ENCODE data around the gene MBNL2.

The MBNL2 gene

DNA sequence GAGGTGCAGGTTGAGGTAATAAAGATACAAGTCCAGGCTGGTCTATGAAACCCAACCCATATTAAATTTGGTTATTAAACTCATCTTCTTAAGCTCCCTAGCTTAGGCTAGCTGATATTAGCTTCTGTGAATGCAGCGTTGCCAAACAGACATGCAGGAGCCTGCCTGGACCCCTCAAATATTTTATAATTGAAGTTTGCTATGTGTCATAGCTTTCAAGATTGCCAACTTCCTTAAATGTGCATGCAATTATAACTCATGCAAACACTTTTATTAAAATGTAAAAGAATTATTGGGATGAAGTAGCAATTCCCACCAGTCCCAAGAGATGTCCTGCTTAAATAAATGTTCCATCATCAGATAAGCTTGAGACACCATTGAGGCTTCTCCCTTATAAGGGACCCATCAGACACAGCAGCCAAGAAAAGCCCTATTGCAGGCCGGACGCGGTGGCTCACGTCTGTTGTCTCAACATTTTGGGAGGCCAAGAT is 51.3 kb downstream of the MBNL2 start:
- Histone ChIP-seq H3K4me3 (replicated peaks; ENCODE audit: insufficient read depth, low read length) (no peak overlapping the region), H3K27me3 (ENCODE audit: insufficient read depth, poor library complexity, severe bottlenecking) (no peaks in the 10 kb centered on the region), H3K27ac (replicated peaks) (no peak overlapping the region)
- DNase-seq (ENCODE audit: low read depth in 1 of 2, low spot score in 1 of 2) = no peak
- TF ChIP-seq, protein P1, sequence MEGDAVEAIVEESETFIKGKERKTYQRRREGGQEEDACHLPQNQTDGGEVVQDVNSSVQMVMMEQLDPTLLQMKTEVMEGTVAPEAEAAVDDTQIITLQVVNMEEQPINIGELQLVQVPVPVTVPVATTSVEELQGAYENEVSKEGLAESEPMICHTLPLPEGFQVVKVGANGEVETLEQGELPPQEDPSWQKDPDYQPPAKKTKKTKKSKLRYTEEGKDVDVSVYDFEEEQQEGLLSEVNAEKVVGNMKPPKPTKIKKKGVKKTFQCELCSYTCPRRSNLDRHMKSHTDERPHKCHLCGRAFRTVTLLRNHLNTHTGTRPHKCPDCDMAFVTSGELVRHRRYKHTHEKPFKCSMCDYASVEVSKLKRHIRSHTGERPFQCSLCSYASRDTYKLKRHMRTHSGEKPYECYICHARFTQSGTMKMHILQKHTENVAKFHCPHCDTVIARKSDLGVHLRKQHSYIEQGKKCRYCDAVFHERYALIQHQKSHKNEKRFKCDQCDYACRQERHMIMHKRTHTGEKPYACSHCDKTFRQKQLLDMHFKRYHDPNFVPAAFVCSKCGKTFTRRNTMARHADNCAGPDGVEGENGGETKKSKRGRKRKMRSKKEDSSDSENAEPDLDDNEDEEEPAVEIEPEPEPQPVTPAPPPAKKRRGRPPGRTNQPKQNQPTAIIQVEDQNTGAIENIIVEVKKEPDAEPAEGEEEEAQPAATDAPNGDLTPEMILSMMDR (IDR thresholded peaks at IDR 0.05; ENCODE audit: insufficient read depth, low read length) = no peak
- TF ChIP-seq GABPA (IDR thresholded peaks at IDR 0.05; ENCODE audit: low read depth) (no peak), POLR2AphosphoS5 (IDR thresholded peaks at IDR 0.05; ENCODE audit: low read depth) (no peak), SPI1 (IDR thresholded peaks at IDR 0.05; ENCODE audit: borderline replicate concordance, low read depth) (no peak)
- TF ChIP-seq, protein P2, sequence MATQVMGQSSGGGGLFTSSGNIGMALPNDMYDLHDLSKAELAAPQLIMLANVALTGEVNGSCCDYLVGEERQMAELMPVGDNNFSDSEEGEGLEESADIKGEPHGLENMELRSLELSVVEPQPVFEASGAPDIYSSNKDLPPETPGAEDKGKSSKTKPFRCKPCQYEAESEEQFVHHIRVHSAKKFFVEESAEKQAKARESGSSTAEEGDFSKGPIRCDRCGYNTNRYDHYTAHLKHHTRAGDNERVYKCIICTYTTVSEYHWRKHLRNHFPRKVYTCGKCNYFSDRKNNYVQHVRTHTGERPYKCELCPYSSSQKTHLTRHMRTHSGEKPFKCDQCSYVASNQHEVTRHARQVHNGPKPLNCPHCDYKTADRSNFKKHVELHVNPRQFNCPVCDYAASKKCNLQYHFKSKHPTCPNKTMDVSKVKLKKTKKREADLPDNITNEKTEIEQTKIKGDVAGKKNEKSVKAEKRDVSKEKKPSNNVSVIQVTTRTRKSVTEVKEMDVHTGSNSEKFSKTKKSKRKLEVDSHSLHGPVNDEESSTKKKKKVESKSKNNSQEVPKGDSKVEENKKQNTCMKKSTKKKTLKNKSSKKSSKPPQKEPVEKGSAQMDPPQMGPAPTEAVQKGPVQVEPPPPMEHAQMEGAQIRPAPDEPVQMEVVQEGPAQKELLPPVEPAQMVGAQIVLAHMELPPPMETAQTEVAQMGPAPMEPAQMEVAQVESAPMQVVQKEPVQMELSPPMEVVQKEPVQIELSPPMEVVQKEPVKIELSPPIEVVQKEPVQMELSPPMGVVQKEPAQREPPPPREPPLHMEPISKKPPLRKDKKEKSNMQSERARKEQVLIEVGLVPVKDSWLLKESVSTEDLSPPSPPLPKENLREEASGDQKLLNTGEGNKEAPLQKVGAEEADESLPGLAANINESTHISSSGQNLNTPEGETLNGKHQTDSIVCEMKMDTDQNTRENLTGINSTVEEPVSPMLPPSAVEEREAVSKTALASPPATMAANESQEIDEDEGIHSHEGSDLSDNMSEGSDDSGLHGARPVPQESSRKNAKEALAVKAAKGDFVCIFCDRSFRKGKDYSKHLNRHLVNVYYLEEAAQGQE (IDR thresholded peaks at IDR 0.05; ENCODE audit: insufficient replicate concordance, low read depth) = no peak

DNA sequence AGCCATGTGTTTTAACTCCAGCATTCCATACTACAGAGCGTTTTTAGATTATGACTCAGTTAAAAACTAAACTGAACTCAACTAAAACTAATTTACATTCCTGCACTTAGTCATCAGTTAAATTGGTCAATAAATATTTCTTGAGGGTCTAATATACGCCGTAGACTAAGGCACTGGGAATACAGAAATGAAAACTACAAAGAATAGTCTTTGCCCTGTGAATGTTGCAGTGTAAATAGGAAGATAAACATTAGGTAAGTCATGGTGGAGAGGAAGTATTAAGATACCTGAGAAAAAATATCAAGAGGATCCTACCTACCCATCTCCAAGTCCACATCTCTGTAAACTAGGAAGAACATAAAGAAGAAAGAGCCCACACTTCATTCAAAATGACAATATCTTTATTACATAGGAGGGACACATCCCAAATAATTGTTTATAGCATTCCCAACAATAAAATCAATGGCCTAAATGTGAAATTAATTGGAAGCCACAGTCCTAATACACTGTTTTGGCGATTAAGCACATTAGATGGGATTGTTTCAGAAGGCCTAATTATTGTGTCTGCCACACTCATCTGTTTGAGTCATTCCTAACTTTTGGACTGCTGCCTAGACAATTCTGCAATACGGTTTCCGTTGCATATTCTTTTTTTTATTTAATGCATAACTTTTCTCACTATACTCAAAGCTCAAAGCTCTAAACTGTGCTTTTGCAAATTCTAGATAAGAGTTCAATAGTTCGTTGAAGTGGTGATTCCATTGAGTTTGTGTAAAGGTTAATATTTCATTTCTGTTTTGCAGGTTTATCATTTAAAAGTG is 52.9 kb downstream of the MBNL2 start:
- TF ChIP-seq, protein P1 (IDR thresholded peaks at IDR 0.05; ENCODE audit: insufficient read depth, low read length) = no peak
- TF ChIP-seq SPI1 (IDR thresholded peaks at IDR 0.05; ENCODE audit: borderline replicate concordance, low read depth) (no peak), GABPA (IDR thresholded peaks at IDR 0.05; ENCODE audit: low read depth) (no peak), POLR2AphosphoS5 (IDR thresholded peaks at IDR 0.05; ENCODE audit: low read depth) (no peak)
- TF ChIP-seq, protein P2 (IDR thresholded peaks at IDR 0.05; ENCODE audit: insufficient replicate concordance, low read depth) = no peak
- H3K27ac ChIP-seq (replicated peaks) = no peak overlapping the region
- no peaks in the 10 kb centered on the region for H3K27me3 ChIP-seq (ENCODE audit: insufficient read depth, poor library complexity, severe bottlenecking)
- H3K4me3 ChIP-seq (replicated peaks; ENCODE audit: insufficient read depth, low read length) = no peak overlapping the region
- no peak for DNase-seq (ENCODE audit: low read depth in 1 of 2, low spot score in 1 of 2)

DNA sequence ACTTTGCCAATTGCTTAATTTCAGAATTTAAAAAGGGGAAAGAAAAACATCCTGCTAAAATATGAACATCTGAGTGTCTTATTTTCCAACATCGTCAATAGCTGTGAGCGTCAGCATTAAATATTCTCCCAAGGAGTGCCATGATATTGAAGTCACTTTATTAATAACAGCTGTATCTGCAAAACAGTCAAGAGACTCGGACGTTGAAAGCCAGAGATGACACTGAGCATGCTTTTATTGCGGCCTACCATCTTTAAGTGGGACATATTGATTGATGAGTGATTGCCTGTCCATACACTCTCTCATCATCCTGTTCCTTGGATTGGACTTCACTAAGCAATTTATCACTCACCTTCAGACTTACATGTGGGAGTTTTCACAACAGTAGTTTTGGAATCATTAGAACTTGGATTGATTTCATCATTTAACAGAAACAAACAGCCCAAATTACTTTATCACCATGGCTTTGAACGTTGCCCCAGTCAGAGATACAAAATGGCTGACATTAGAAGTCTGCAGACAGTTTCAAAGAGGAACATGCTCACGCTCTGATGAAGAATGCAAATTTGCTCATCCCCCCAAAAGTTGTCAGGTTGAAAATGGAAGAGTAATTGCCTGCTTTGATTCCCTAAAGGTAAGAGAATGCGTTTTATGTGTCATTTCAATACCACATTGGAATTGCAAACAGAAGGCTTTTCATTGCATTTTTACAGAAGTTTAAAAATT is 53.8 kb downstream of the MBNL2 start:
- H3K27me3 ChIP-seq (ENCODE audit: insufficient read depth, poor library complexity, severe bottlenecking) = no peaks in the 10 kb centered on the region
- H3K4me3 ChIP-seq (replicated peaks; ENCODE audit: insufficient read depth, low read length) = no peak overlapping the region
- TF ChIP-seq GABPA (IDR thresholded peaks at IDR 0.05; ENCODE audit: low read depth) (no peak), SPI1 (IDR thresholded peaks at IDR 0.05; ENCODE audit: borderline replicate concordance, low read depth) (no peak)
- TF ChIP-seq, protein P1 (IDR thresholded peaks at IDR 0.05; ENCODE audit: insufficient read depth, low read length) = no peak
- no peak for DNase-seq (ENCODE audit: low read depth in 1 of 2, low spot score in 1 of 2)
- no peak overlapping the region for H3K27ac ChIP-seq (replicated peaks)

All from HL-60 (cell line).